ENCODE results near the gene ABCB7.

- TF ChIP-seq, protein P1, sequence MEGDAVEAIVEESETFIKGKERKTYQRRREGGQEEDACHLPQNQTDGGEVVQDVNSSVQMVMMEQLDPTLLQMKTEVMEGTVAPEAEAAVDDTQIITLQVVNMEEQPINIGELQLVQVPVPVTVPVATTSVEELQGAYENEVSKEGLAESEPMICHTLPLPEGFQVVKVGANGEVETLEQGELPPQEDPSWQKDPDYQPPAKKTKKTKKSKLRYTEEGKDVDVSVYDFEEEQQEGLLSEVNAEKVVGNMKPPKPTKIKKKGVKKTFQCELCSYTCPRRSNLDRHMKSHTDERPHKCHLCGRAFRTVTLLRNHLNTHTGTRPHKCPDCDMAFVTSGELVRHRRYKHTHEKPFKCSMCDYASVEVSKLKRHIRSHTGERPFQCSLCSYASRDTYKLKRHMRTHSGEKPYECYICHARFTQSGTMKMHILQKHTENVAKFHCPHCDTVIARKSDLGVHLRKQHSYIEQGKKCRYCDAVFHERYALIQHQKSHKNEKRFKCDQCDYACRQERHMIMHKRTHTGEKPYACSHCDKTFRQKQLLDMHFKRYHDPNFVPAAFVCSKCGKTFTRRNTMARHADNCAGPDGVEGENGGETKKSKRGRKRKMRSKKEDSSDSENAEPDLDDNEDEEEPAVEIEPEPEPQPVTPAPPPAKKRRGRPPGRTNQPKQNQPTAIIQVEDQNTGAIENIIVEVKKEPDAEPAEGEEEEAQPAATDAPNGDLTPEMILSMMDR (IDR thresholded peaks at IDR 0.05) = peak; percentile 26
- TF ChIP-seq EZH2 (IDR thresholded peaks at IDR 0.05) = no peak
- TF ChIP-seq EZH2phosphoT487 (IDR thresholded peaks at IDR 0.05) = no peak
These were observed at the start of gene ABCB7 for GRCh38 chrX:75155827-75156525.
